Measurements from ENCODE around the gene UBR2. TPM values are rescaled to one million over a fixed set of nuclear protein-coding genes. Genes with fewer than 3 reads are reported as not detected.

UBR2 gene
- total and polyA plus RNA-seq, 9 of the 15 experiments (the other 6 are each of a cell fraction or from before 2014, with no cell fraction given): 9.1 to 38.9 (median 23.4) TPM

DNA sequence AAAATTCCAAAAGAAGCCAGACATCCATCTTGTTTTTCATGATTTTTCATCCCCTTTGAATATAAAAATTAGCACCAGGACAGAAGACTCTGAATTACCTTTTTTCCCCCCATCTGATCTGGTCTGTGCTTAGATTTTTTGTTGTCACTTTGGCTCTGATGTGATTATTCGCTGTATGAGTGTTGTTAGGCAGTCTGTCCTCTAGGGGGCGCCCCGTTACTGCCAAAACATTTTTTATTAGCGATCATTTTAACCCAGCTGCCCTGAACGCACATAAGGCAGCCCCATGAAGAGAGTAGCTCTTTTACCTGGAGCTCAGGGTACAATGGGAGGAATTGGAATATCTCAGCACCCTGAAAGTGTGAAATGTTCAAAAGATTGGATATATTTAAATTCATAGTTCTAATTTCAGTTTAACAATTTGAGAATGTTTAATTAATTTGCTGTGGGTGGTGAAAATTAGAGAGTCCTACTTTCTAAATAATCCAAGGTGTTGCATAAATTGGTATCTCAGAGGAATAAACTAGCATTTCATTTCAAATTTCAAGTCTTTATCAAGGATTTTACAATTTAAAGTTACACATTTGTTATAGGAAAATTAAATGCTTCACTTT lies 97.8 kb downstream of the UBR2 start (continued):
- TF ChIP-seq, protein P1, sequence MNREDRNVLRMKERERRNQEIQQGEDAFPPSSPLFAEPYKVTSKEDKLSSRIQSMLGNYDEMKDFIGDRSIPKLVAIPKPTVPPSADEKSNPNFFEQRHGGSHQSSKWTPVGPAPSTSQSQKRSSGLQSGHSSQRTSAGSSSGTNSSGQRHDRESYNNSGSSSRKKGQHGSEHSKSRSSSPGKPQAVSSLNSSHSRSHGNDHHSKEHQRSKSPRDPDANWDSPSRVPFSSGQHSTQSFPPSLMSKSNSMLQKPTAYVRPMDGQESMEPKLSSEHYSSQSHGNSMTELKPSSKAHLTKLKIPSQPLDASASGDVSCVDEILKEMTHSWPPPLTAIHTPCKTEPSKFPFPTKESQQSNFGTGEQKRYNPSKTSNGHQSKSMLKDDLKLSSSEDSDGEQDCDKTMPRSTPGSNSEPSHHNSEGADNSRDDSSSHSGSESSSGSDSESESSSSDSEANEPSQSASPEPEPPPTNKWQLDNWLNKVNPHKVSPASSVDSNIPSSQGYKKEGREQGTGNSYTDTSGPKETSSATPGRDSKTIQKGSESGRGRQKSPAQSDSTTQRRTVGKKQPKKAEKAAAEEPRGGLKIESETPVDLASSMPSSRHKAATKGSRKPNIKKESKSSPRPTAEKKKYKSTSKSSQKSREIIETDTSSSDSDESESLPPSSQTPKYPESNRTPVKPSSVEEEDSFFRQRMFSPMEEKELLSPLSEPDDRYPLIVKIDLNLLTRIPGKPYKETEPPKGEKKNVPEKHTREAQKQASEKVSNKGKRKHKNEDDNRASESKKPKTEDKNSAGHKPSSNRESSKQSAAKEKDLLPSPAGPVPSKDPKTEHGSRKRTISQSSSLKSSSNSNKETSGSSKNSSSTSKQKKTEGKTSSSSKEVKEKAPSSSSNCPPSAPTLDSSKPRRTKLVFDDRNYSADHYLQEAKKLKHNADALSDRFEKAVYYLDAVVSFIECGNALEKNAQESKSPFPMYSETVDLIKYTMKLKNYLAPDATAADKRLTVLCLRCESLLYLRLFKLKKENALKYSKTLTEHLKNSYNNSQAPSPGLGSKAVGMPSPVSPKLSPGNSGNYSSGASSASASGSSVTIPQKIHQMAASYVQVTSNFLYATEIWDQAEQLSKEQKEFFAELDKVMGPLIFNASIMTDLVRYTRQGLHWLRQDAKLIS (CRISPR knock-in tag; IDR thresholded peaks at IDR 0.05): no peak
- no peak for TF ChIP-seq ZNF830 (CRISPR knock-in tag; IDR thresholded peaks at IDR 0.05)
- TF ChIP-seq ZNF41 (CRISPR knock-in tag; conservative IDR thresholded peaks at IDR 0.05): no peak
- no peak for TF ChIP-seq RBM34 (IDR thresholded peaks at IDR 0.05; ENCODE audit: borderline replicate concordance, insufficient read depth, low read length)
- no peak for TF ChIP-seq THRAP3 (IDR thresholded peaks at IDR 0.05; ENCODE audit: borderline replicate concordance)
- TF ChIP-seq GTF2E2 (tag; IDR thresholded peaks at IDR 0.05): no peak
- TF ChIP-seq SMARCA4 (IDR thresholded peaks at IDR 0.05): no peak
- peak; percentile 57; the same call in 1 of the 2 replicates for TF ChIP-seq STAG1 (CRISPR knock-in tag; IDR thresholded peaks at IDR 0.05; ENCODE audit: borderline replicate concordance)
- TF ChIP-seq, protein P2, sequence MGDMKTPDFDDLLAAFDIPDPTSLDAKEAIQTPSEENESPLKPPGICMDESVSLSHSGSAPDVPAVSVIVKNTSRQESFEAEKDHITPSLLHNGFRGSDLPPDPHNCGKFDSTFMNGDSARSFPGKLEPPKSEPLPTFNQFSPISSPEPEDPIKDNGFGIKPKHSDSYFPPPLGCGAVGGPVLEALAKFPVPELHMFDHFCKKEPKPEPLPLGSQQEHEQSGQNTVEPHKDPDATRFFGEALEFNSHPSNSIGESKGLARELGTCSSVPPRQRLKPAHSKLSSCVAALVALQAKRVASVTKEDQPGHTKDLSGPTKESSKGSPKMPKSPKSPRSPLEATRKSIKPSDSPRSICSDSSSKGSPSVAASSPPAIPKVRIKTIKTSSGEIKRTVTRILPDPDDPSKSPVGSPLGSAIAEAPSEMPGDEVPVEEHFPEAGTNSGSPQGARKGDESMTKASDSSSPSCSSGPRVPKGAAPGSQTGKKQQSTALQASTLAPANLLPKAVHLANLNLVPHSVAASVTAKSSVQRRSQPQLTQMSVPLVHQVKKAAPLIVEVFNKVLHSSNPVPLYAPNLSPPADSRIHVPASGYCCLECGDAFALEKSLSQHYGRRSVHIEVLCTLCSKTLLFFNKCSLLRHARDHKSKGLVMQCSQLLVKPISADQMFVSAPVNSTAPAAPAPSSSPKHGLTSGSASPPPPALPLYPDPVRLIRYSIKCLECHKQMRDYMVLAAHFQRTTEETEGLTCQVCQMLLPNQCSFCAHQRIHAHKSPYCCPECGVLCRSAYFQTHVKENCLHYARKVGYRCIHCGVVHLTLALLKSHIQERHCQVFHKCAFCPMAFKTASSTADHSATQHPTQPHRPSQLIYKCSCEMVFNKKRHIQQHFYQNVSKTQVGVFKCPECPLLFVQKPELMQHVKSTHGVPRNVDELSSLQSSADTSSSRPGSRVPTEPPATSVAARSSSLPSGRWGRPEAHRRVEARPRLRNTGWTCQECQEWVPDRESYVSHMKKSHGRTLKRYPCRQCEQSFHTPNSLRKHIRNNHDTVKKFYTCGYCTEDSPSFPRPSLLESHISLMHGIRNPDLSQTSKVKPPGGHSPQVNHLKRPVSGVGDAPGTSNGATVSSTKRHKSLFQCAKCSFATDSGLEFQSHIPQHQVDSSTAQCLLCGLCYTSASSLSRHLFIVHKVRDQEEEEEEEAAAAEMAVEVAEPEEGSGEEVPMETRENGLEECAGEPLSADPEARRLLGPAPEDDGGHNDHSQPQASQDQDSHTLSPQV (IDR thresholded peaks at IDR 0.05): 0 out of 2 replicates have a peak, but pooled peaks have one; percentile 27
- TF ChIP-seq MTF1 (CRISPR knock-in tag; IDR thresholded peaks at IDR 0.05; ENCODE audit: borderline replicate concordance): no peak
- 0 out of 2 replicates have a peak, but pooled peaks have one; percentile 30 for TF ChIP-seq CREM (IDR thresholded peaks at IDR 0.05; ENCODE audit: low read depth)
- TF ChIP-seq, protein P3, sequence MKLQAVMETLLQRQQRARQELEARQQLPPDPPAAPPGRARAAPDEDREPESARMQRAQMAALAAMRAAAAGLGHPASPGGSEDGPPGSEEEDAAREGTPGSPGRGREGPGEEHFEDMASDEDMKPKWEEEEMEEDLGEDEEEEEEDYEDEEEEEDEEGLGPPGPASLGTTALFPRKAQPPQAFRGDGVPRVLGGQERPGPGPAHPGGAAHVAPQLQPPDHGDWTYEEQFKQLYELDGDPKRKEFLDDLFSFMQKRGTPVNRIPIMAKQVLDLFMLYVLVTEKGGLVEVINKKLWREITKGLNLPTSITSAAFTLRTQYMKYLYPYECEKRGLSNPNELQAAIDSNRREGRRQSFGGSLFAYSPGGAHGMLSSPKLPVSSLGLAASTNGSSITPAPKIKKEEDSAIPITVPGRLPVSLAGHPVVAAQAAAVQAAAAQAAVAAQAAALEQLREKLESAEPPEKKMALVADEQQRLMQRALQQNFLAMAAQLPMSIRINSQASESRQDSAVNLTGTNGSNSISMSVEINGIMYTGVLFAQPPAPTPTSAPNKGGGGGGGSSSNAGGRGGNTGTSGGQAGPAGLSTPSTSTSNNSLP (IDR thresholded peaks at IDR 0.05; ENCODE audit: borderline replicate concordance, low read depth, low read length): peak; percentile 92; the same call in 1 of the 2 replicates
- TF ChIP-seq, protein P4, sequence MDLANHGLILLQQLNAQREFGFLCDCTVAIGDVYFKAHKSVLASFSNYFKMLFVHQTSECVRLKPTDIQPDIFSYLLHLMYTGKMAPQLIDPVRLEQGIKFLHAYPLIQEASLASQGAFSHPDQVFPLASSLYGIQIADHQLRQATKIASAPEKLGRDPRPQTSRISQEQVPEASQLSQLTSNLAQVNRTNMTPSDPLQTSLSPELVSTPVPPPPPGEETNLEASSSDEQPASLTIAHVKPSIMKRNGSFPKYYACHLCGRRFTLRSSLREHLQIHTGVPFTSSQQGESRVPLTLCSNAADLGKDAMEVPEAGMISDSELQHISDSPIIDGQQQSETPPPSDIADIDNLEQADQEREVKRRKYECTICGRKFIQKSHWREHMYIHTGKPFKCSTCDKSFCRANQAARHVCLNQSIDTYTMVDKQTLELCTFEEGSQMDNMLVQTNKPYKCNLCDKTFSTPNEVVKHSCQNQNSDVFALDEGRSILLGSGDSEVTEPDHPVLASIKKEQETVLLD (IDR thresholded peaks at IDR 0.05): no peak
- peak; percentile 23; the same call in 1 of the 2 replicates for TF ChIP-seq KLF16 (IDR thresholded peaks at IDR 0.05)
- TF ChIP-seq, protein P5, sequence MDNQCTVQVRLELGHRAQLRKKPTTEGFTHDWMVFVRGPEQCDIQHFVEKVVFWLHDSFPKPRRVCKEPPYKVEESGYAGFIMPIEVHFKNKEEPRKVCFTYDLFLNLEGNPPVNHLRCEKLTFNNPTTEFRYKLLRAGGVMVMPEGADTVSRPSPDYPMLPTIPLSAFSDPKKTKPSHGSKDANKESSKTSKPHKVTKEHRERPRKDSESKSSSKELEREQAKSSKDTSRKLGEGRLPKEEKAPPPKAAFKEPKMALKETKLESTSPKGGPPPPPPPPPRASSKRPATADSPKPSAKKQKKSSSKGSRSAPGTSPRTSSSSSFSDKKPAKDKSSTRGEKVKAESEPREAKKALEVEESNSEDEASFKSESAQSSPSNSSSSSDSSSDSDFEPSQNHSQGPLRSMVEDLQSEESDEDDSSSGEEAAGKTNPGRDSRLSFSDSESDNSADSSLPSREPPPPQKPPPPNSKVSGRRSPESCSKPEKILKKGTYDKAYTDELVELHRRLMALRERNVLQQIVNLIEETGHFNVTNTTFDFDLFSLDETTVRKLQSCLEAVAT (IDR thresholded peaks at IDR 0.05): no peak
